HG03095 (cell line): ENCODE measurements around the gene DGKB.

Experiments
- ATAC-seq: cut with Tn5 transposase; IDR thresholded peaks from one replicate; pipeline ENCODE4 v1.9.1; 2021; ENCODE audit warnings: moderate library complexity; ENCODE audit not compliant: unreplicated experiment

DGKB gene

DNA sequence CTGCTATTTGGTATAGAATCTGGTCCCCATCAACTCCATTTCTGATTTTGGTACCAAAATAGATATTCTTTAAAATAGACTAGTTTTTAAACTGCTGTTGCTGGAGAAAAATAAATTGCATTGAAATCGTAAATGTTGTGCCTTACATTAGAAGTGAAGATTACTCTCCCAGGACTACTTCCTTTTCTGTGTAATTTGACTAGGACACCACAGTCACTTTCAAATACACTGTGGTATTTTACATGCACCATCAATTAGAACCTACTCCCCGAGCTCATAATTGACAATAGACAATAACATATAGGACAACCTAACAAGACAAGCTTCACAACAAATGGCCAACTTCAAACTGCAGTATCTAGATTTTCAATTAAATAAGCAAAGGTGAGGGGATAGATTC lies 211.5 kb downstream of the DGKB start:
- peak; percentile 44 for ATAC-seq

DNA sequence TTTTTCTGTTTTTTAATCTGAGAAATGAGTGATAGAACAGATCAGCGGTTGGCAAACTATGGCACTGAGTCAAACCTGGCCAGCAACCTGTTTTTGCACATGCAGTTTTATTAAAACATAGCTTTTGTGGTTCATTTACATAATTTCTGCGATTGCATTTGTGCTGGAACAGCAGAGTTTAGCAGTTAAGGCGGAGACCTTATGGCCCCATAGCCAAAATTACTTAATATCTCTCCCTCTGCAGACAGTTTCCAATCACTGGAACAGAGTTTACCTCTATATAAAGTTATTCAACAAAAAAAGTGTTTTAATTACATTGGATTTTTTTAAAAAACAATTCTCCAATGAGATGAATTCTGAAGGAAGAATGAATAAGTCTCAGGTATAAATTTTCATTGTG lies 212.1 kb downstream of the DGKB start:
- ATAC-seq, result no peak

DNA sequence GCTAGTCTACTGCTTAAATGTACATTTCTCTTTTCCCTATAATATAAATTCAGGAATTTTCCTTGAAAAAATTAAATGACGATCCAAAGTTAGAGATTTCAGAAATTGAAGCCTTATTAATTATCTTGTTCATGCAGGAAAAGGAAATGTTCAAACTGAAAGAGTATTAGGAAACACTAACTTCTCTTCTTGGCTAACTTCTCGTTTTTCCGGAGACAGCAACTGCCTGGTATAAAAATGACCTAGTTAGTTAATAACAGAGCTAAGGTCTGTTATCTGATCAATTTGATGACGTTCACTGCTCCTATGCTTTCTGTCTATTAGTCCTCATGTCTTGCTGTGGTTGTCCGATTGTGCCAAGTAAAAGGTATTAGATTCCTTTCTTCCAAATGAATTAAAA lies 212.5 kb downstream of the DGKB start:
- no peak for ATAC-seq

DNA sequence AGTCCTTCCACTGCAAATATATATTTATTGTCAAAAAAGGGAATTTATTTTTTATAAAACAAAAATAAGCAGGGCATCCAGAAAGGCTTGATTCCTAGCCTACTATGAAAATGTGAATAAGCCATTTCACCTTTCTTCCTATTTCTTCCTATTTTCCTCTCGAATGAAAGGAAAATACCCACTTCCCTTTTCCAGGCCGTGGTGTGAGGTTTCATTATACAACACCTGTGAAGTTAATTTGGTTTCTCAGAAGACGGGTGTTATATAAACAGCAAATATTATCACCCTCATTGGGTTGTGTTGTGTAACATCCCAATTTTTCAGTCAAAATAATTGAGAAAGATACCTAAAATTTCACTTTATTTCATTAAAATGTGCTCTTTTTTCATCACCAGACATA lies 214.3 kb downstream of the DGKB start:
- ATAC-seq, result no peak

DNA sequence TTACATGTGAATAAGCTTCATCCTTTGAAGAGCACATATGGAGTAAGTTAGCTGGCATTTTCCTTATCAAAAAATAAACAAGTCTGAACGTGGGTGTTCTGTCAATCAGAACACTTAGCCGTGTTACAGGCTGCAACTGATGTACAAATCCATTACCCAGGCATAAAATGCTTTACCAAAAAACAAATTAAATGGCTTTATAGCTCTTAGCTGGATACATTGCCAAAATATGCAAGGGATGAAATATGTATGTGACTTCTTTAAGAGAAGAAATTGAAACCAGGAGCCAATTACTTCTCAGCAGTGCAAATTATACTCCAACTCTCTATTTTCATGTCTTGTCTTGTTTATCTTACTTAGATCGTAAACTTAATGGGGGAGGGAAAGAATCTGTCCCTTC lies 214.8 kb downstream of the DGKB start:
- no peak for ATAC-seq

DNA sequence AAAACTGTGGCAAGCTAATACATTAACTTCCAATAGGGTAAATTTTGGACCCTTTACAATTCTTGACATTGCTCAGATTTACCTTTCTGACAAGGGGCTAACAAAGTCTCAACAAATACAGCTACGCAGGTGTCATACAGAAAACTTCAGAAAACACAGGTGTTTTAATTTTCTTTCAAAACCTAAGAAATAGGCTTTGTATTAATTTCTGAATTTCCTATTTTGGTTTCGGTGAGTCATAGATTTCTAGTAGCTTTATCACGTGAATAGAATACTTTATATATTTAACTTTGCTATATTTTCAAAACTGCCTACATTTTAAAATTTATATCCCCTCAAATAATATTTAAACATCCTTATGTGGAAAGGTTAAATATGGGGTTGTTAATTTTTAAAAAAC lies 215.3 kb downstream of the DGKB start:
- ATAC-seq, result no peak

DNA sequence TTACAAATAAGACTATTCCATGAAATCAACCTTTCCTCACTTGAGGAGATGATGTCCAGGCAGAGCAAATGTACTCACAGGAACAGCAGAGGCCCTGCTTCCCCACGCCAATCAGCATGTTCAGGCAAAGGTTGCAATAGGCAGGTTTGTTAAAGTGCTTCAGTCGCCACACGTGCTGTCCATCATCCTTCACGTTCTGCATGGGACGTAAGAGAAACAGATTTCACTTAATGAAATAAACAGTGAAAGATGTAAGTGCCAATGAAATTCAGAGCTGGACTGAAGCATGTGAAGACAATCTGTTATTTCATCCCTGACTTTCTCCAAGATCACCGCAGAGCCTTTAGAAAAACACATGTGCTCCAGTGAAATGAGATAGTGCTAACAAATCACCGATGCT lies 217.4 kb downstream of the DGKB start:
- ATAC-seq, result no peak

DNA sequence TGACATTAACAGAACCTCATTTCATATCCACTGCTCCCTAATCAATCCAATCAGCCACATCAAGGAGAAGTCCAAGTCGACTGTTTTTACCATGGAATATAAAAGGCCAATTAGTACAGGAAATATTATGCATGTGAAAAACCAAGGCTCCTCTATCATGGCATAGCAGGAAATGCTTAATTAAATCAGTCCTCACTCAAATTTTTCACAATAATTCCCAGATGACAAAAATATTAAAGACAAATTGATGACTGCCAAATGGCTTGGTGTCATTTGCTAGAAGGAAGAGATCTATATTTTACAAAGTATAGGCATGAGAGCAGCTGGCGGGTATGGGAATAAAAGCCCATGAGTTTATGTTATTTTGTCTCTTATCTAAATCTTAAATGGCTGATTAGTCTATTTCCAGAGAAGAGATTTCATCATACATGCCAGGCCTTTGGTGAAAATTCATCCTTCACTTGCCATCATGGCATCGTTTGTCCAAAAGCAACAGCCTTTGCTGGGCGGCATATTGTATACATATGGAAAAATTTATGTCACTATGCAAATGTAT lies 219.6 kb downstream of the DGKB start:
- no peak for ATAC-seq

DNA sequence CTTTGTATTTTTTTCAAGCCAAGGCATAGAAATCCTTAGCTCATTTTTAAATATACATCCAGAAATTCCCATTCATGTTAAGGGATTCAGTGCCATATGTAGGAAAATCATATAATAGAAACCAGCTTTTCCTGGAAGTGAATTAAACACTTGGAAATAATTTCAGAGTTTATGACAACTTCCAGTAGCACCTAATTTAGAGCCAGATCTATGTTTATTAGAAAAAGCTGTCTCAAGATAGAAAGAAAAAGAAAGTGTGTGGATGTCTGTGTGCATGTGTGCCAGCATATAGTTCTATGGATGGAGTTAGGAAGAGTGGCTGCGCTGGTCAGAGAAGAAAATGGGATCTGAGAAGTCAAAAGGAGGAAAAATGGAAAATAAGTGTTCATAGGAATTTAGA lies 225.7 kb downstream of the DGKB start:
- ATAC-seq, result no peak

DNA sequence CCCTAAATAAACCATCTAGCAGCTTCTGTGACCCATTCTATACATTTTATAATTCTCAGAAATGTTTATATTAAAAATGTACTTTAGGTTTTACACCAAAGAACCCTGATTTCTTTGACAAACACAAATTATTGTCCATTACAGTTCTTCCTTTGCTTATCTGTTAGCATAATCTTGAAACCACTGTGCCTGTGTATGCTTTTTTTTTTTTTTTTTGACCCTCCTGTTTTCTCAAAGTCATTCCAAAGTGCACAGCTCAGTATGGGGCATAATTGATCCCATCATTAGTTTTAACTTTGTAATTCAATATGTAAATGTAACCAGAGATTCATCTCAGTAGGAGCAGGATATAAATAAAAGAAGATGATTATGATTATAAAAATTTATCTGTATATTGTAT lies 229.3 kb downstream of the DGKB start:
- ATAC-seq, result no peak

DNA sequence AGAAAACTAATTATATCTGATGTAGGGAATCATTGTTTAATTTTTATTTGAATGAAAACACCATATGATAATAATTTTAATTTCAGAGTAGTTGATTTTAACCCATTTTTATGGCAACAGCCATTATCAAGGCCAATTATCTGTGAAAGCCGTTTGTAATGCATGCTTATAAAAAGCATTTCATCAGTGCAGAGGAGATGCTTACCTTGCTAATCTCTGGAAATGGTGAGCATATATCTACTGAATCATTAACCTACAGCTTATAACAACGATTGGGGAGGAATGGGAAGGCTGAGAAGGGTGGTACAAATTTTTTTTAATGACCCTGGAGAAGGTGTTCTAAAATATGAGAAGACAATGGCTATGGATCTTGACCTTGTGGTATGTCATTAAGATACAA lies 235.6 kb downstream of the DGKB start:
- no peak for ATAC-seq

DNA sequence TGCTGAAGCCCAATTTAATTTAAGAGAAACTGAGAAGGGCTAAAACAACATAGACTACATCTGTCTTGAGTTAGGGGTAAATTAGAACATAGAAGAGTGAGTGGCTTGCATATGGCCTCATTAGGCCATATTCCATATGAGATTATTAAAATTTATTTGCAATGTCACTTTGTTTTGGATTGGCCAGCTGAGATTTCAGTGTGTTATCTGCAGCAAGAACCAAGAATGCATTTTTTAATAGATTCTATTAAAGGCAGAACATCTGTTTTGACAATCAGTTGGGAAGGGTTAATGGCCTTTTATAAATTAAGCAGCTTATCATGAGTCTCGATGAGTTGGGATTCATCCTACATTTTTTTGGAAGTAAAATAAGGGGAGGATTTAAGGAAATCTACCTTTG lies 236.2 kb downstream of the DGKB start:
- no peak for ATAC-seq

DNA sequence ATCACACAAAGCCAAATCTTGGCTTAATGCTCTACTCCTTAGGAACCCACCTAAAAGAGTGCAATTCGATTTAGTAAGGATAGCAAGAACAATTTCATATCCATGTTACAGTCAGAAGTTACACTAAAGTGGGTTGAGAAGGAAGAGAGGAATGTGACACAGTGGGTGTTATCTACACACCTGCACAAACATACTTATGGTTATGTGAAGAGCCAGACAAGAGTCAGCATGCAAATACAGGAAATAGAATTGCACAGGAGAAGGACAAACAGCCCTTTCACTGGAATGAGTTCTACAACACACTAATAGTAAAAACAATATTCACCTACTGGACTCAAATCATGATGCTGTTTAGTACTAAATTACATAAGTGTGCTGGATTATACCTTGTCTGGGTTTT lies 262.8 kb downstream of the DGKB start:
- no peak for ATAC-seq

DNA sequence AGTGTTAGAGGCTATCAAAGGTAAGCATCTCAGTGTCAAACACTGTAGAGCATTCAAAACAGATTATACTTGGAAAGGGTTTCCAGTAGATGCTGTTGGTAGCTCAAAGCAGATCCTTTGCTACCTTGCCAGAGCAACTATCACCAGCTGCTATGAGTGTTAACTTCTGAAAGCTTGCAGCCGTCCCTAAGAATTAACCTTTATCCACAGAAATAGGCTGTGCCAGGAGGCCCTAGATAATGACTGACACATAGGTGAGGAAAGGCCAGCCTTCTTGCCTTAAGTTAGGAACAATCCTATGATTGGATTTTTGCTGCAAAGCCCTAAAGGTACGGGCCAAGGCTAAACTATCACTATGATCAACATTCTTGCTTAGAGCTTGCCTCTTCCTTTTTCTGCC lies 263.2 kb downstream of the DGKB start:
- ATAC-seq, result no peak

DNA sequence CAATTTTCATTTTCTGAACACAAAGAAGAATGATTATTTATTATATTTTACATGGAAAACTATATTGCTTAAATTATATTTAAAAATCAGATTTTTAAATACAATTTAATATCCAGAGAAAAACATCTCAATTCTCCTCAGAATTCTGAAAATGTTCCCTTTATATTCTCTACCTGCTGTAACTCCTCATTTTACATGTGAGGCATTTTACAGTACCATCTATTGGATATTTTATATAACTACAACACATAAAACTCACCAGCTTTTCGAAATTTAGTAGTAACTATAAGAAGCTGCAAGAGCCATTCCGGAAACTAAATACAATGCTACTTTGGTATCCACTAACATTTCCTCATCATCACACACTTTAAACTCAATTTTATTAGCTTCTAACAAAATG lies 264.6 kb downstream of the DGKB start:
- no peak for ATAC-seq

DNA sequence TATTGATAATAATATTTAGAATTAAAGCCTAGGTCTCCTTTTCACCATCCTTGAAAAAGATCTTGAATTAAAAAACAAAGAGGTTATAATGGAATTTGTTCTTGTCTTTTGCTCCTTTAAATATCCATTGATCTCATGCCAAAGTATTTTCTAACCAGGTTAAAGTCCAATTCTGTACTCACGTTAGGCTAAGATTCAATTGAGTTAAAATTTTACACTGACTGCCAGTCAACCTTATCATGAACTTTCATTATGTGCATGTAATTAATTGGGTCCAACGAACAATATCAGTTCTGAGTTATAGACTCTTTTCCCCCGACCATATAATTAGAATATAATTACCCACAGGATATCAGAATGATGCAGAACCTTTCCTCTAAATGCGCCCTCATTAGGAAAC lies 266.6 kb downstream of the DGKB start:
- no peak for ATAC-seq

DNA sequence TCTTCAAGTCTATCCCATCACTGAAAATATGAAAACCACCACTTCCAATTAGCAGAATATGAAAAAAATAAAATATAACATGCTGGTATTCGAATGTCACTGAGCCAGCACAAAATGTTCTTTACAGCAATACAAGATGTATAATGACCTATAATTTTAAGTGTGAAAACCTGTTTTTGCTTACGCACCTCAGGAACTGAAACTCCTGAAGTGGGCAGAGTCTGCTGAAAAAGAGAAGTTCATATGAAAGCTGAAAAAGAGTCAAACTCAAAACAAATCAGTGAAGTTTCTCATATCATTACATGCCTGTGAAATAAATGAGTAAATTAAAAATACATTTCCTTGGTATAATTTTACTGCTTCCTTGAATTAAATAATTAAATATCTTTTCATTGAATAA lies 272.5 kb downstream of the DGKB start:
- ATAC-seq, result peak; percentile 74

DNA sequence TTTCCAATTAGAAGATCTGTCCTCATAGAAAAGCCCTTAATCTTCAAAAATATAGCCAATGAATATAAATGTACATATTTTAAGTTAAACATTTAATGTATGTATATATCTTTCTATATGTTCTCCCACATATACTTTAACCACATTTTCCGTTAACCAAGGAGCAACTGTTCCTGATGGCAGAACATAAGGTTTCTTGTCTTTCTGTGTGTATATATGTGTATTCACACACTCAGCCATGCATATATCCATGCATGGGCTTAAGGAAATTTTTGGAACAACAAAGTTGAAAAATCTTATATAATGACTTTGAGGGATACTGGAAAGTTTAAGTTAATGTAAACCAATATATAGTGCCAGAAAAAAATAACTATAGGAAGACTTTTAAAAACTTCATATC lies 274.0 kb downstream of the DGKB start:
- ATAC-seq, result no peak

DNA sequence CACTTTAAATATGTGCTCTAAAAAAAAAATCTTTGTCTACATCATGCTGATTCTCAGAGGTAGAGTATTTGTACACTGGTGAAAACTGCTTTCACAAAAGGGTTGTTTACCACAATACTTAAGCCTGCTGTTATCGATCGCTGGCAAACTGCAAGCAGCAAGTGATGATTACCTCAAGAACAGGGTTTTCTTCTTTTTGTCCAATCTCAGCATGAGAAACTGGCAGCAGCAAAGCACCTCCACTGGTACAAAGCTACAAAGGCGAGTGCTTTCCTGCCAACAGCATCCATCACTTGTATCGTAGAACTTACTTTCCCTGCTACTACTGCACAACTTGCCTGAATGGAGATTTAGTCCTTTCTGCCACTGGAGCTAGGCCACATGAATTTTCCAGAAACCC lies 276.5 kb downstream of the DGKB start:
- ATAC-seq, result no peak

DNA sequence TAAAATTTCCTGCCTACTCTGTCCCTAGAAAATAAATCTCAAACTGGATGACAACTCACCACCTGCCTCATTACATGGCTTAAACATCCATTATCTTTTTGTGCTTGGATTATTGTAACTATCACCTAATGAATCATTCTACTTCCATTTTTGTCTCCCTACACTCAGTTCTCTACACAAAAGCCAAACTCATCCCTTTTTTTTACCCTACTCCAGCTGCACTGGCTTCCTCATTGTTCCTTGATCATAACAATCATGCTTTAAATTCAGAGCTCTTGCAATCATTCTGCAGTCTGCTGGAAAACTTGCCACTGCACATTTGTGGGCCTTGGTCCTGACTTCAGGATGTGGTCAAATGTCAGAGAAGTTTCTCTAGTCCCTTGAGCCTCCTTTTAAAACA lies 280.0 kb downstream of the DGKB start:
- no peak for ATAC-seq

DNA sequence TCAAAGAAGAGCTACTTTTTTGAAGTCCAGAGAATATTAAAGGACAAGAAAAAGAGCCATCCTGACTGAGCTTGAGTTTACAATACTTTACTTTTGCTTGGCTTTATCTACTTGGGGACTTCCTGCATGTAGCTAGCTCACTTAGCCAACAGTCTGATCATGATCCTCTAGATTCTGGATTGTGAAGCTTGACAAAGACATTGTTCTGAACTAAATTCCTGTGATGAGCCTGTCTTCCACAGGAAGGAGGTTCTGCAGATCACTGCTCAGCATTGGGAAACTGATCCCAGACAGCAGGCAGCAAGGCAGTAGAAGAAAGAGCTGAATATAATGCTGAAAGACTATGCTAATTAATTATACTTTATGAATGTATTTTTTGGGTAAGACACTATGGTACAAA lies 296.4 kb downstream of the DGKB start:
- no peak for ATAC-seq

DNA sequence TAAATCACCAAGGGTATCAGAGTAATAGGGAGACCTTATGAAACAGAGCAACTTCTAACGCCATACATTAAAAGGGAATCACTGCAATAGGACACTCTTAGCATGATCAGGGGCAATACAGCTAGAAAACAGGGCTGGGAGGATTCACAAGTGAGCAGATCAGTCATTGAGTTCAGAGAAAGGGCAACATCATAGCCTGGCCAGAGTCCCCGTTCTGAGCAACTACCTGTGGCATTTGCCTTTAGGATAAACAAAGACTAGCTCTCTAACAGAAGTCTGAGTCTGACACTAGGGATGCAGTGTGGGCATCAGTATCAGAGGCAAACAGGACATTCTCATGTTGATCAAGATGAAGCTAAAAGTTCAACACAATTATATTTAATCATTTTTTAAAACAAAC lies 297.9 kb downstream of the DGKB start:
- no peak for ATAC-seq

DNA sequence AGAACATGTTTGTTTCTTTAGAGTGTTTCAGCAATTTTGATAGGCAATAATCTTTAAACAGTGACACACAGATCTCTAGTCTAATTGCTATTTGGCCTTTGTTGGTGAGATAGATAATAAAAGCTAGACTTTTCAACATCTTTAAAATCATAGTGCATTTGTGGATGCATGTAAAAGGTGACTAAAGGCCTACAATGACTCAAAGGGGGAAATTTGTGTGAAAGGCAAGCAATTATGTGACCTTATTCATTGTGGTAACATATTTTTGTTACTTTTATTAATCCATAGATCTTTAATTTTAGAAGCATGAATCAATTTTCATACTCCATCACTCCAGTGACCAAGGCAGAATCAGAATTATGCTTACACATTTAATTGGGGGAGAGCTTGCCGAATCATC lies 299.7 kb downstream of the DGKB start:
- ATAC-seq, result no peak
